ENCODE results near the gene C2CD4D. TPM values are rescaled to one million over a fixed set of nuclear protein-coding genes. Genes with fewer than 3 reads are reported as not detected.
"Not testable (repeated sequence)": the region's sequence is repeated elsewhere in the genome, so short reads cannot be mapped to it uniquely, and the experiment has no call there.

Gene C2CD4D
- polyA plus RNA-seq (2013): 0.05 TPM

- 2% methylated on average over 36 of the region's 47 CpGs for WGBS (ENCODE audit: insufficient coverage)
- Histone ChIP-seq H3K36me3 (ENCODE audit: control insufficient read depth in 4 of 4, insufficient read depth in 4 of 4, low read length in 3 of 4) (no peaks in the 10 kb centered on the region), H3K27ac (ENCODE audit: insufficient read depth in 1 of 2, low read depth in 1 of 2, low read length in 2 of 2, poor library complexity in 1 of 2, severe bottlenecking in 2 of 2) (no peak within 1 kb of the TSS), H3K4me1 (ENCODE audit: control extremely low read depth in 1 of 4, control insufficient read depth in 4 of 4, insufficient read depth in 4 of 4, low read length in 3 of 4) (peaks cover 0 to 51% (median 44%) of the 10 kb centered on the region in 4 experiments), H3K27me3 (replicated peaks in 2 of 5; ENCODE audit: control insufficient read depth in 4 of 5, insufficient read depth in 5 of 5, low read length in 4 of 5) (peaks cover 0 to 42% (median 24%) of the 10 kb centered on the region in 5 experiments), H3K4me3 (ENCODE audit: control insufficient read depth in 1 of 7, extremely low read depth in 1 of 7, insufficient read depth in 4 of 7, low read depth in 2 of 7, low read length in 6 of 7) (peak within 1 kb of the TSS in 6 of 7 experiments; percentile 25 to 67 (median 48)), H3K9me3 (ENCODE audit: control extremely low read depth in 1 of 5, control insufficient read depth in 4 of 5, insufficient read depth in 2 of 5, low read depth in 1 of 5, low read length in 4 of 5) (no peaks in the 10 kb centered on the region)
- ChIA-PET CTCF (interaction anchor here (0.6 to 1.9 kb wide), 8 partner anchors 9 to 105 kb away, joined by 3 to 5 read pairs (median 4); partner anchors contain the start of gene THEM5), POLR2A (interaction anchor here (0.6 kb wide), 1 partner anchor 94 kb away, joined by 4 read pairs; no protein-coding TSS in a partner anchor)
- peak; percentile 49 to 86 (median 84) for DNase-seq
Observed at GRCh38 chr1:151839457-151840403, at the start of gene C2CD4D. Gene C2CD4D, minus strand, starts transcription at chr1:151839820. Its CDS starts 831 bp downstream, at chr1:151838989.

GRCh38 chr1:151888972-151889570 lies 49.5 kb upstream of the C2CD4D start:
- Histone ChIP-seq H3K9me3 (ENCODE audit: control extremely low read depth in 1 of 5, control insufficient read depth in 4 of 5, insufficient read depth in 2 of 5, low read depth in 1 of 5, low read length in 4 of 5) (no peaks in the 10 kb centered on the region), H3K4me3 (ENCODE audit: control insufficient read depth in 1 of 7, extremely low read depth in 1 of 7, insufficient read depth in 4 of 7, low read depth in 2 of 7, low read length in 6 of 7) (no peak overlapping the region), H3K4me1 (ENCODE audit: control extremely low read depth in 1 of 4, control insufficient read depth in 4 of 4, insufficient read depth in 4 of 4, low read length in 3 of 4) (no peaks in the 10 kb centered on the region), H3K27ac (ENCODE audit: insufficient read depth in 1 of 2, low read depth in 1 of 2, low read length in 2 of 2, poor library complexity in 1 of 2, severe bottlenecking in 2 of 2) (no peak overlapping the region), H3K27me3 (replicated peaks in 2 of 5; ENCODE audit: control insufficient read depth in 4 of 5, insufficient read depth in 5 of 5, low read length in 4 of 5) (no peaks in the 10 kb centered on the region), H3K36me3 (ENCODE audit: control insufficient read depth in 4 of 4, insufficient read depth in 4 of 4, low read length in 3 of 4) (peaks cover 6 to 52% (median 27%) of the 10 kb centered on the region in 4 experiments)
- 100% methylated on average over 1 of the region's 2 CpGs for WGBS (ENCODE audit: insufficient coverage)
- ChIA-PET POLR2A (no interaction called here), CTCF (interaction anchor here (0.6 to 5.5 kb wide), 14 partner anchors 9 to 125 kb away, joined by 3 to 64 read pairs (median 3); partner anchors contain the start of gene THEM4)
- DNase-seq: peak; percentile 26 to 46 (median 44)

- Histone ChIP-seq H3K27me3 (replicated peaks in 2 of 5; ENCODE audit: control insufficient read depth in 4 of 5, insufficient read depth in 5 of 5, low read length in 4 of 5) (no peaks in the 10 kb centered on the region), H3K4me1 (ENCODE audit: control extremely low read depth in 1 of 4, control insufficient read depth in 4 of 4, insufficient read depth in 4 of 4, low read length in 3 of 4) (no peaks in the 10 kb centered on the region), H3K9me3 (ENCODE audit: control extremely low read depth in 1 of 5, control insufficient read depth in 4 of 5, insufficient read depth in 2 of 5, low read depth in 1 of 5, low read length in 4 of 5) (no peaks in the 10 kb centered on the region), H3K4me3 (ENCODE audit: control insufficient read depth in 1 of 7, extremely low read depth in 1 of 7, insufficient read depth in 4 of 7, low read depth in 2 of 7, low read length in 6 of 7) (no peak overlapping the region), H3K27ac (ENCODE audit: insufficient read depth in 1 of 2, low read depth in 1 of 2, low read length in 2 of 2, poor library complexity in 1 of 2, severe bottlenecking in 2 of 2) (no peak overlapping the region), H3K36me3 (ENCODE audit: control insufficient read depth in 4 of 4, insufficient read depth in 4 of 4, low read length in 3 of 4) (peaks cover 6 to 35% (median 15%) of the 10 kb centered on the region in 4 experiments)
- POLR2A ChIA-PET: no interaction called here
- WGBS (ENCODE audit: insufficient coverage): 100% methylated on average over 1 of the region's 1 CpG
- DNase-seq: no peak
- CTCF ChIA-PET: interaction anchor here (0.8 to 5.5 kb wide), 13 partner anchors 10 to 129 kb away, joined by 3 to 64 read pairs (median 4); no protein-coding TSS in a partner anchor
Observed at GRCh38 chr1:151887028-151887427, 47.4 kb upstream of the C2CD4D start.

GRCh38 chr1:151885479-151885878 lies 45.9 kb upstream of the C2CD4D start:
- WGBS (ENCODE audit: insufficient coverage): no CpG with 5 or more reads among the region's 1 CpG
- H3K4me1 ChIP-seq (ENCODE audit: control extremely low read depth in 1 of 4, control insufficient read depth in 4 of 4, insufficient read depth in 4 of 4, low read length in 3 of 4): no peaks in the 10 kb centered on the region
- POLR2A ChIA-PET: interaction anchor here (0.7 kb wide), 1 partner anchor 564 kb away, joined by 3 read pairs; no protein-coding TSS in a partner anchor
- DNase-seq: no peak
- H3K27ac ChIP-seq (ENCODE audit: insufficient read depth in 1 of 2, low read depth in 1 of 2, low read length in 2 of 2, poor library complexity in 1 of 2, severe bottlenecking in 2 of 2): no peak overlapping the region
- H3K9me3 ChIP-seq (ENCODE audit: control extremely low read depth in 1 of 5, control insufficient read depth in 4 of 5, insufficient read depth in 2 of 5, low read depth in 1 of 5, low read length in 4 of 5): no peaks in the 10 kb centered on the region
- H3K36me3 ChIP-seq (ENCODE audit: control insufficient read depth in 4 of 4, insufficient read depth in 4 of 4, low read length in 3 of 4): peaks cover 3 to 30% (median 10%) of the 10 kb centered on the region in 4 experiments
- no peak overlapping the region for H3K4me3 ChIP-seq (ENCODE audit: control insufficient read depth in 1 of 7, extremely low read depth in 1 of 7, insufficient read depth in 4 of 7, low read depth in 2 of 7, low read length in 6 of 7)
- H3K27me3 ChIP-seq (replicated peaks in 2 of 5; ENCODE audit: control insufficient read depth in 4 of 5, insufficient read depth in 5 of 5, low read length in 4 of 5): no peaks in the 10 kb centered on the region
- CTCF ChIA-PET: interaction anchor here (1.4 to 3.1 kb wide), 3 partner anchors 9 to 116 kb away, joined by 3 to 15 read pairs (median 7); no protein-coding TSS in a partner anchor

GRCh38 chr1:151884879-151885278 lies 45.3 kb upstream of the C2CD4D start:
- peaks cover 3 to 25% (median 9%) of the 10 kb centered on the region in 4 experiments for H3K36me3 ChIP-seq (ENCODE audit: control insufficient read depth in 4 of 4, insufficient read depth in 4 of 4, low read length in 3 of 4)
- ChIA-PET POLR2A (interaction anchor here (0.7 kb wide), 1 partner anchor 565 kb away, joined by 3 read pairs; no protein-coding TSS in a partner anchor), CTCF (interaction anchor here (0.8 to 3.1 kb wide), 4 partner anchors 10 to 116 kb away, joined by 3 to 15 read pairs (median 3); no protein-coding TSS in a partner anchor)
- H3K4me3 ChIP-seq (ENCODE audit: control insufficient read depth in 1 of 7, extremely low read depth in 1 of 7, insufficient read depth in 4 of 7, low read depth in 2 of 7, low read length in 6 of 7); H3K4me1 ChIP-seq (ENCODE audit: control extremely low read depth in 1 of 4, control insufficient read depth in 4 of 4, insufficient read depth in 4 of 4, low read length in 3 of 4); H3K27ac ChIP-seq (ENCODE audit: insufficient read depth in 1 of 2, low read depth in 1 of 2, low read length in 2 of 2, poor library complexity in 1 of 2, severe bottlenecking in 2 of 2); DNase-seq; H3K9me3 ChIP-seq (ENCODE audit: control extremely low read depth in 1 of 5, control insufficient read depth in 4 of 5, insufficient read depth in 2 of 5, low read depth in 1 of 5, low read length in 4 of 5); H3K27me3 ChIP-seq (replicated peaks in 2 of 5; ENCODE audit: control insufficient read depth in 4 of 5, insufficient read depth in 5 of 5, low read length in 4 of 5): not testable (repeated sequence)
- WGBS (ENCODE audit: insufficient coverage): 100% methylated on average over 3 of the region's 5 CpGs

GRCh38 chr1:151884445-151884844 lies 44.8 kb upstream of the C2CD4D start:
- peaks cover 3 to 26% (median 8%) of the 10 kb centered on the region in 4 experiments for H3K36me3 ChIP-seq (ENCODE audit: control insufficient read depth in 4 of 4, insufficient read depth in 4 of 4, low read length in 3 of 4)
- H3K9me3 ChIP-seq (ENCODE audit: control extremely low read depth in 1 of 5, control insufficient read depth in 4 of 5, insufficient read depth in 2 of 5, low read depth in 1 of 5, low read length in 4 of 5); H3K27ac ChIP-seq (ENCODE audit: insufficient read depth in 1 of 2, low read depth in 1 of 2, low read length in 2 of 2, poor library complexity in 1 of 2, severe bottlenecking in 2 of 2); H3K27me3 ChIP-seq (replicated peaks in 2 of 5; ENCODE audit: control insufficient read depth in 4 of 5, insufficient read depth in 5 of 5, low read length in 4 of 5); DNase-seq; POLR2A ChIA-PET; H3K4me3 ChIP-seq (ENCODE audit: control insufficient read depth in 1 of 7, extremely low read depth in 1 of 7, insufficient read depth in 4 of 7, low read depth in 2 of 7, low read length in 6 of 7); H3K4me1 ChIP-seq (ENCODE audit: control extremely low read depth in 1 of 4, control insufficient read depth in 4 of 4, insufficient read depth in 4 of 4, low read length in 3 of 4): not testable (repeated sequence)
- CTCF ChIA-PET: interaction anchor here (0.8 to 3.1 kb wide), 5 partner anchors 11 to 117 kb away, joined by 3 to 15 read pairs (median 3); no protein-coding TSS in a partner anchor
- WGBS (ENCODE audit: insufficient coverage): no CpG with 5 or more reads among the region's 3 CpGs

Measured in common myeloid progenitor, CD34-positive (primary cell).